Measurements from ENCODE around the gene PAX7.
"Not testable (repeated sequence)": the region's sequence is repeated elsewhere in the genome, so short reads cannot be mapped to it uniquely, and the experiment has no call there.

DNA sequence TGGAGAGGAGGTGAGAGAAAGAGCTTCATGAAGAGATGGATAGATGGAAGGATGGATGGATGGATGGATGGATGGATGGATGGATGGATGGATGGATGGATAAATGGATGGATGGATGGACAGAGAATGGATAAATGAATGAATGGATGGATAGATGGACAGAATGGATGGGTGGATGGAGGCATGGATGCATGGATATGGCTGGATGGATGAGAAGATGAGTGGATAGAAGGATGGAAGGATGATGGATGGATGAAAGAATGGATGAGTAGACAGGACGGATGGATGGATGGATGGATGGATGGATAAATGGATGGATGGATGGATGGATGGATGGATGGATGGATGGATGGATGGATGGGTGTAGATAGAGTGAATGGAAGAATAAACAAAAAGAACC is 113.7 kb downstream of the PAX7 start:
- TF ChIP-seq, protein P1, sequence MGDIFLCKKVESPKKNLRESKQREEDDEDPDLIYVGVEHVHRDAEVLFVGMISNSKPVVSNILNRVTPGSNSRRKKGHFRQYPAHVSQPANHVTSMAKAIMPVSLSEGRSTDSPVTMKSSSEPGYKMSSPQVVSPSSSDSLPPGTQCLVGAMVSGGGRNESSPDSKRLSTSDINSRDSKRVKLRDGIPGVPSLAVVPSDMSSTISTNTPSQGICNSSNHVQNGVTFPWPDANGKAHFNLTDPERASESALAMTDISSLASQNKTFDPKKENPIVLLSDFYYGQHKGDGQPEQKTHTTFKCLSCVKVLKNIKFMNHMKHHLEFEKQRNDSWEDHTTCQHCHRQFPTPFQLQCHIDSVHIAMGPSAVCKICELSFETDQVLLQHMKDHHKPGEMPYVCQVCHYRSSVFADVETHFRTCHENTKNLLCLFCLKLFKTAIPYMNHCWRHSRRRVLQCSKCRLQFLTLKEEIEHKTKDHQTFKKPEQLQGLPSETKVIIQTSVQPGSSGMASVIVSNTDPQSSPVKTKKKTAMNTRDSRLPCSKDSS (IDR thresholded peaks at IDR 0.05; ENCODE audit: low read depth, partially characterized antibody), result not testable (repeated sequence)
- not testable (repeated sequence) for TF ChIP-seq POLR2A (conservative IDR thresholded peaks at IDR 0.05); FOXM1 (IDR thresholded peaks at IDR 0.05; ENCODE audit: low read depth); FOXM1 (CRISPR knock-in tag; IDR thresholded peaks at IDR 0.05; ENCODE audit: low read depth); JUN (IDR thresholded peaks at IDR 0.05; ENCODE audit: borderline replicate concordance, low read depth, low read length); JUN (CRISPR knock-in tag; IDR thresholded peaks at IDR 0.05; ENCODE audit: borderline replicate concordance); FOXK2 (conservative IDR thresholded peaks at IDR 0.05 in 1 of 2, IDR thresholded peaks at IDR 0.05 in 1 of 2; ENCODE audit: low read depth in 2 of 2); ZC3H11A (IDR thresholded peaks at IDR 0.05; ENCODE audit: low read depth, low read length); IFI16 (CRISPR knock-in tag; IDR thresholded peaks at IDR 0.05); SMC3 (conservative IDR thresholded peaks at IDR 0.05; ENCODE audit: insufficient read depth, low read depth, low read length); KDM2B (CRISPR knock-in tag; IDR thresholded peaks at IDR 0.05); ELF4 (CRISPR knock-in tag; IDR thresholded peaks at IDR 0.05); ZEB2 (IDR thresholded peaks at IDR 0.05); MTA1 (IDR thresholded peaks at IDR 0.05; ENCODE audit: borderline replicate concordance)
- TF ChIP-seq, protein P2, sequence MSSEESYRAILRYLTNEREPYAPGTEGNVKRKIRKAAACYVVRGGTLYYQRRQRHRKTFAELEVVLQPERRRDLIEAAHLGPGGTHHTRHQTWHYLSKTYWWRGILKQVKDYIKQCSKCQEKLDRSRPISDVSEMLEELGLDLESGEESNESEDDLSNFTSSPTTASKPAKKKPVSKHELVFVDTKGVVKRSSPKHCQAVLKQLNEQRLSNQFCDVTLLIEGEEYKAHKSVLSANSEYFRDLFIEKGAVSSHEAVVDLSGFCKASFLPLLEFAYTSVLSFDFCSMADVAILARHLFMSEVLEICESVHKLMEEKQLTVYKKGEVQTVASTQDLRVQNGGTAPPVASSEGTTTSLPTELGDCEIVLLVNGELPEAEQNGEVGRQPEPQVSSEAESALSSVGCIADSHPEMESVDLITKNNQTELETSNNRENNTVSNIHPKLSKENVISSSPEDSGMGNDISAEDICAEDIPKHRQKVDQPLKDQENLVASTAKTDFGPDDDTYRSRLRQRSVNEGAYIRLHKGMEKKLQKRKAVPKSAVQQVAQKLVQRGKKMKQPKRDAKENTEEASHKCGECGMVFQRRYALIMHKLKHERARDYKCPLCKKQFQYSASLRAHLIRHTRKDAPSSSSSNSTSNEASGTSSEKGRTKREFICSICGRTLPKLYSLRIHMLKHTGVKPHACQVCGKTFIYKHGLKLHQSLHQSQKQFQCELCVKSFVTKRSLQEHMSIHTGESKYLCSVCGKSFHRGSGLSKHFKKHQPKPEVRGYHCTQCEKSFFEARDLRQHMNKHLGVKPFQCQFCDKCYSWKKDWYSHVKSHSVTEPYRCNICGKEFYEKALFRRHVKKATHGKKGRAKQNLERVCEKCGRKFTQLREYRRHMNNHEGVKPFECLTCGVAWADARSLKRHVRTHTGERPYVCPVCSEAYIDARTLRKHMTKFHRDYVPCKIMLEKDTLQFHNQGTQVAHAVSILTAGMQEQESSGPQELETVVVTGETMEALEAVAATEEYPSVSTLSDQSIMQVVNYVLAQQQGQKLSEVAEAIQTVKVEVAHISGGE (CRISPR knock-in tag; IDR thresholded peaks at IDR 0.05), result not testable (repeated sequence)
- TF ChIP-seq, protein P3, sequence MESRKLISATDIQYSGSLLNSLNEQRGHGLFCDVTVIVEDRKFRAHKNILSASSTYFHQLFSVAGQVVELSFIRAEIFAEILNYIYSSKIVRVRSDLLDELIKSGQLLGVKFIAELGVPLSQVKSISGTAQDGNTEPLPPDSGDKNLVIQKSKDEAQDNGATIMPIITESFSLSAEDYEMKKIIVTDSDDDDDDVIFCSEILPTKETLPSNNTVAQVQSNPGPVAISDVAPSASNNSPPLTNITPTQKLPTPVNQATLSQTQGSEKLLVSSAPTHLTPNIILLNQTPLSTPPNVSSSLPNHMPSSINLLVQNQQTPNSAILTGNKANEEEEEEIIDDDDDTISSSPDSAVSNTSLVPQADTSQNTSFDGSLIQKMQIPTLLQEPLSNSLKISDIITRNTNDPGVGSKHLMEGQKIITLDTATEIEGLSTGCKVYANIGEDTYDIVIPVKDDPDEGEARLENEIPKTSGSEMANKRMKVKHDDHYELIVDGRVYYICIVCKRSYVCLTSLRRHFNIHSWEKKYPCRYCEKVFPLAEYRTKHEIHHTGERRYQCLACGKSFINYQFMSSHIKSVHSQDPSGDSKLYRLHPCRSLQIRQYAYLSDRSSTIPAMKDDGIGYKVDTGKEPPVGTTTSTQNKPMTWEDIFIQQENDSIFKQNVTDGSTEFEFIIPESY (CRISPR knock-in tag; IDR thresholded peaks at IDR 0.05), result not testable (repeated sequence)
